H9 (cell line): ENCODE data around the gene SNX15. TPM values are rescaled to one million over a fixed set of nuclear protein-coding genes. Genes with fewer than 3 reads are reported as not detected.

ENCODE experiments used
- DNase-seq: peaks from one replicate; pipeline ENCODE4 v3.0.0-alpha.2; 2017
- H2AFZ ChIP-seq: one replicate; pipeline ENCODE4 v1.6.1; 2013; ENCODE audit warnings: mild to moderate bottlenecking, low read length, control low read depth, moderate library complexity
- H2AK5ac ChIP-seq: 2 replicates; pipeline ENCODE4 v1.6.1; 2013; ENCODE audit warnings: low read length, control low read depth, mixed read lengths; ENCODE audit not compliant: insufficient read length
- H2BK120ac ChIP-seq: one replicate; pipeline ENCODE4 v1.6.1; 2013; ENCODE audit warnings: low read depth, mild to moderate bottlenecking, low read length, control low read depth, inconsistent platforms; ENCODE audit not compliant: poor library complexity, severe bottlenecking
- H2BK12ac ChIP-seq: 2 replicates; pipeline ENCODE4 v1.6.1; 2013; ENCODE audit warnings: low read length, control low read depth, mixed read lengths, low read depth; ENCODE audit not compliant: insufficient read length
- H2BK15ac ChIP-seq: 2 replicates; pipeline ENCODE4 v1.6.1; 2013; ENCODE audit warnings: low read depth, low read length, control low read depth
- H2BK20ac ChIP-seq: one replicate; pipeline ENCODE4 v1.6.1; 2013; ENCODE audit warnings: low read depth, mild to moderate bottlenecking, low read length, control low read depth, inconsistent platforms; ENCODE audit not compliant: poor library complexity, severe bottlenecking
- H2BK5ac ChIP-seq: 2 replicates; pipeline ENCODE4 v1.6.1; 2013; ENCODE audit warnings: low read length, control low read depth, mixed read lengths; ENCODE audit not compliant: insufficient read length
- H3K14ac ChIP-seq: 2 replicates; pipeline ENCODE4 v1.6.1; 2013; ENCODE audit warnings: low read length, control low read depth; ENCODE audit not compliant: insufficient read depth
- H3K18ac ChIP-seq: 2 replicates; pipeline ENCODE4 v1.6.1; 2013; ENCODE audit warnings: low read depth, mild to moderate bottlenecking, mixed read lengths, low read length, control low read depth; ENCODE audit not compliant: insufficient read length
- H3K23ac ChIP-seq: 2 replicates; pipeline ENCODE4 v1.6.1; 2013; ENCODE audit warnings: low read length, control low read depth, mixed read lengths, low read depth; ENCODE audit not compliant: insufficient read length
- H3K23me2 ChIP-seq: 2 replicates; pipeline ENCODE4 v1.6.1; 2013; ENCODE audit warnings: low read depth, mild to moderate bottlenecking, mixed read lengths, low read length, control low read depth; ENCODE audit not compliant: insufficient read length, poor library complexity, severe bottlenecking
- H3K27ac ChIP-seq: 2 replicates; pipeline ENCODE4 v1.5.1; 2013; ENCODE audit warnings: low read length, control low read depth, mixed read lengths, low read depth; ENCODE audit not compliant: insufficient read length
- H3K27me3 ChIP-seq: 2 replicates; pipeline ENCODE4 v1.6.1; 2013; ENCODE audit warnings: low read length, control low read depth, inconsistent platforms; ENCODE audit not compliant: insufficient read depth
- H3K4ac ChIP-seq: 2 replicates; pipeline ENCODE4 v1.6.1; 2013; ENCODE audit warnings: low read depth, mild to moderate bottlenecking, control low read depth, inconsistent platforms, low read length, moderate library complexity
- H3K4me1 ChIP-seq: 2 replicates; pipeline ENCODE4 v1.6.1; 2013; ENCODE audit warnings: low read length, control low read depth, inconsistent platforms; ENCODE audit not compliant: insufficient read depth
- H3K4me2 ChIP-seq: 2 replicates; pipeline ENCODE4 v1.6.1; 2013; ENCODE audit warnings: low read length, control low read depth, mixed read lengths; ENCODE audit not compliant: insufficient read length, insufficient read depth
- H3K56ac ChIP-seq: 2 replicates; pipeline ENCODE4 v1.6.1; 2013; ENCODE audit warnings: low read depth, mild to moderate bottlenecking, mixed read lengths, low read length, control low read depth; ENCODE audit not compliant: insufficient read length
- H3K79me1 ChIP-seq: 2 replicates; pipeline ENCODE4 v1.6.1; 2013; ENCODE audit warnings: low read depth, mild to moderate bottlenecking, moderate library complexity, low read length, control low read depth, inconsistent platforms; ENCODE audit not compliant: insufficient read depth, poor library complexity, severe bottlenecking
- H3K79me2 ChIP-seq: 2 replicates; pipeline ENCODE4 v1.6.1; 2013; ENCODE audit warnings: low read length, control low read depth, inconsistent platforms; ENCODE audit not compliant: insufficient read depth
- H3K9ac ChIP-seq: 2 replicates; pipeline ENCODE4 v1.6.1; 2013; ENCODE audit warnings: low read length, control low read depth, mixed read lengths; ENCODE audit not compliant: insufficient read length; ENCODE audit errors: extremely low read depth
- H3K9me3 ChIP-seq: one replicate; pipeline ENCODE4 v1.6.1; 2013; ENCODE audit warnings: low read depth, low read length, inconsistent platforms; ENCODE audit not compliant: control insufficient read depth
- H3T11ph ChIP-seq: one replicate; pipeline ENCODE4 v1.6.1; 2013; ENCODE audit warnings: mild to moderate bottlenecking, low read length, control low read depth, inconsistent platforms
- H4K20me1 ChIP-seq: one replicate; pipeline ENCODE4 v1.6.1; 2013; ENCODE audit not compliant: control insufficient read depth, insufficient read length, insufficient read depth
- H4K5ac ChIP-seq: 2 replicates; pipeline ENCODE4 v1.6.1; 2013; ENCODE audit warnings: low read depth, mild to moderate bottlenecking, mixed read lengths, low read length, control low read depth; ENCODE audit not compliant: insufficient read length
- H4K8ac ChIP-seq: replicated peaks from 2 replicates; pipeline ENCODE4 v1.6.1; 2013; ENCODE audit warnings: low read length, control low read depth, mixed read lengths, low read depth; ENCODE audit not compliant: insufficient read length
- H4K91ac ChIP-seq: 2 replicates; pipeline ENCODE4 v1.6.1; 2013; ENCODE audit warnings: low read depth, mild to moderate bottlenecking, moderate library complexity, mixed read lengths, low read length, control low read depth; ENCODE audit not compliant: insufficient read length
- H3K27ac Mint-ChIP-seq, 3 experiments: 2 replicates in 2 of 3; 3 replicates in 1 of 3; pipeline ENCODE4 v1.8.0; 2020 to 2021; ENCODE audit warnings: mixed read lengths in 3 of 3, mild to moderate bottlenecking in 1 of 3, moderate library complexity in 1 of 3
- H3K27me3 Mint-ChIP-seq: 2 replicates; pipeline ENCODE4 v1.8.0; 2021; ENCODE audit warnings: low read depth, mild to moderate bottlenecking, moderate library complexity, mixed read lengths
- H3K36me3 Mint-ChIP-seq, 3 experiments: 2 replicates in 2 of 3; 3 replicates in 1 of 3; pipeline ENCODE4 v1.8.0; 2020 to 2021; ENCODE audit warnings: low read depth in 3 of 3, mixed read lengths in 3 of 3; ENCODE audit not compliant: insufficient read depth in 1 of 3
- H3K4me1 Mint-ChIP-seq, 2 experiments: 2 replicates each; pipeline ENCODE4 v1.8.0; 2020; ENCODE audit warnings: mixed read lengths in 2 of 2
- H3K4me3 Mint-ChIP-seq, 2 experiments: 2 replicates in 1 of 2; 3 replicates in 1 of 2; pipeline ENCODE4 v1.8.0; 2020 to 2021; ENCODE audit warnings: mild to moderate bottlenecking in 2 of 2, mixed read lengths in 2 of 2, moderate library complexity in 1 of 2
- H3K9me3 Mint-ChIP-seq, 2 experiments: 2 replicates in 1 of 2; 3 replicates in 1 of 2; pipeline ENCODE4 v1.8.0; 2020; ENCODE audit warnings: mild to moderate bottlenecking in 2 of 2, mixed read lengths in 2 of 2, moderate library complexity in 1 of 2
- CTCF ChIP-seq: fragments of 200-600 bp; sonication (generic); conservative IDR thresholded peaks from 3 replicates; pipeline ENCODE4 v1.8.0; 2021; ENCODE audit warnings: antibody characterized with exemption, mild to moderate bottlenecking
- WGBS: extraction: QIAGEN DNeasy Blood & Tissue Kit; methylation state at CpG from one replicate; pipeline ENCODE4 v1.1.7; 2013; ENCODE audit warnings: missing lambda C conversion rate, low lambda C conversion rate, mixed read lengths; ENCODE audit not compliant: insufficient read length; ENCODE audit errors: extremely low coverage; 5-methylcytosine and 5-hydroxymethylcytosine counted together
- total RNA-seq: library from RNA; stranded (reverse); gene quantifications from 2 replicates; pipeline ENCODE4 v1.2.1, GENCODE V29; 2021

SNX15 gene
- total RNA-seq, 1 experiment from 2014 or later = 24.3 TPM

GRCh38 chr11:65008016-65008415 lies 19.2 kb upstream of the SNX15 start:
- Histone ChIP-seq H2AFZ (no peak overlapping the region), H3K4me2 (no peak overlapping the region), H3K79me2 (no peaks in the 10 kb centered on the region), H3K79me1 (no peaks in the 10 kb centered on the region), H3T11ph (no peak overlapping the region), H3K23me2 (no peaks in the 10 kb centered on the region), H3K9me3 (no peaks in the 10 kb centered on the region), H4K20me1 (no peaks in the 10 kb centered on the region), H4K8ac (no peak overlapping the region), H2BK120ac (no peak overlapping the region), H2BK5ac (no peak overlapping the region), H2BK15ac (no peak overlapping the region), H2BK12ac (no peak overlapping the region), H2AK5ac (no peak overlapping the region), H3K14ac (no peak overlapping the region), H2BK20ac (no peak overlapping the region), H3K56ac (no peak overlapping the region), H4K5ac (no peak overlapping the region), H3K9ac (no peak overlapping the region), H3K4me1 (no peaks in the 10 kb centered on the region), H3K4ac (no peak overlapping the region), H3K18ac (no peak overlapping the region), H3K27ac (no peak overlapping the region), H3K27me3 (no peaks in the 10 kb centered on the region), H3K23ac (no peak overlapping the region), H4K91ac (no peak overlapping the region)
- WGBS = no CpG with 5 or more reads among the region's 7 CpGs
- no peak overlapping the region for H3K27ac Mint-ChIP-seq
- H3K4me1 Mint-ChIP-seq = peaks cover 2% of the 10 kb centered on the region in 2 experiments
- H3K4me3 Mint-ChIP-seq = no peak overlapping the region
- DNase-seq = no peak
- H3K36me3 Mint-ChIP-seq = no peaks in the 10 kb centered on the region
- H3K9me3 Mint-ChIP-seq = no peaks in the 10 kb centered on the region
- TF ChIP-seq CTCF = no peak
- H3K27me3 Mint-ChIP-seq = peaks cover 1% of the 10 kb centered on the region; the same call in 1 of the 2 replicates
